Endothelial cell of hepatic sinusoid (primary cell): Measurements from ENCODE around the gene NKAIN2.
"Not testable (repeated sequence)": the region's sequence is repeated elsewhere in the genome, so short reads cannot be mapped to it uniquely, and the experiment has no call there.

Source experiments
- in situ Hi-C: cut with HindIII; loops from 2 replicates; pipeline ENCODE4 v1.10.0; 2017; ENCODE audit warnings: low sequenced_read_pairs

NKAIN2 gene

GRCh38 chr6:124190256-124190655 is 386.6 kb downstream of the NKAIN2 start:
- in situ Hi-C loops: no loop called here

GRCh38 chr6:124193132-124193531 is 389.5 kb downstream of the NKAIN2 start:
- in situ Hi-C loops: no loop called here

DNA sequence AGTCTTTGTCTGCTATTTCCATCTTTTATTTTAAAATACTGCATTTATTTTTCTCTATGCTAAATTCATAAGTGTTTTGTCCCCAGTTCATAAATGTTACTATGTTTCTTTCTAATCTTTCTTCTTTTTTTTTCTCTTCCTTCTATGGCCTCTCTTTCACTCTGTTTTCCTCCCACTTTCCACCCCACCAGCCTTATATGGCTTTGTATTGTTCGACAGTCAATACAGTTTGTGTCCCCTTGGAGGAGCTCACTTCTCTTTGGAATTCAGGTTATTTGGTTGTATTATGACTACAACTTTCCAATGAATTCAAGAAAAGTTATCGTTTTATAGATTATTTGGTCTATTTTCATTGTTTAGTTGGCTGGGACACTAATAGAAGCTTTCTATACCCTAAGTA is 393.5 kb downstream of the NKAIN2 start:
- in situ Hi-C loops: no loop called here

- in situ Hi-C loops: no loop called here
These were observed 395.6 kb downstream of the NKAIN2 start for GRCh38 chr6:124199286-124199685.

- in situ Hi-C loops: no loop called here
These were observed 397.0 kb downstream of the NKAIN2 start for GRCh38 chr6:124200661-124201060.

GRCh38 chr6:124203101-124203811 is 399.6 kb downstream of the NKAIN2 start:
- in situ Hi-C loops: no loop called here

DNA sequence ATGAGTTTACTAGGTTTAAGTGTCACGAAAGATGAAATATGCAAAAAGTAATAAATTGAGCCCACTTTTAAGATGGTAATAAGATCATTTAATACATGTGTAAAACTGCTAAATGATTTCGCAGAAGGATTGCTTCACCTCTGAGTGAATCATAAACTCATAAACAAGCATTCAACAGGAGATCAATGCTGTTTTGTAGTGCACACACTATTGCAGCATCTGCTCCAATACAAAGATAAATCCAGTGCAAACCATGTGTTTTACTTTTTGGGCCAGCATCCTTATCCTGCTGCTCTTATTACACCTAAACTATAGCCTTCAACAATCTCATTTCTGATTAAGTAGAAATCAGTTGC is 400.1 kb downstream of the NKAIN2 start:
- in situ Hi-C loops: no loop called here

- in situ Hi-C loops: no loop called here
These were observed 402.3 kb downstream of the NKAIN2 start for GRCh38 chr6:124205921-124206320.

DNA sequence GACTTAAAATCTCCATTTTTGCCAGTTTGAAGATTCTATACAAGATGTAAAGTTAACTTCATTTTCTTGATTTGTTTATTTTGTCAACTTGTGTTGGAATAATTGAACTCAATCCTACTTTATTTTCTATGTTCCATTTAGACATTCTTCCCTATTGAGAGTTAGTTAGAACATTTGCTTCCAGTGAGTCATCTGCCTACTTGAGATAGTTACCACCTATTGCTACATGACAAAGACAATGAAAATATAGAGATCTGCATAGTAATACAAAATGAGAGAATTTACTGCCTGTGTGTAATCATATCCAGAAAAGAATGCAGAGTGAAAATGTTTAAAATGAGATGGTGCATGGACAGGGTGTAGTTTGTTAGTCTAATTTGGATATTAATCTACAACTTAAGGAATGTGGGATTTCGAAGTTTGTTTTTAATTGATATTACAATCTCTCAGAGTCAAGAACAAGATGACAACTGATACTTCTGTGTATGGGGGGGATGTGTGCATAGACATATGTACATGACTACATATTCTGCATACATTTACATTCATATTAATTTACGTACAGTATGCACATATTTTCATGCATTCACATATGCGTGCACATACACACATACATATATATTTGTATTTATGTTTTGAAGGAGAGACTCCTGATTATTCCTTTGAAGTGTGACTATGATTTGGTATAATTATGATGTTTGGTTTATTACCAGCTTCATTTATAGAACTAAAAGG is 420.1 kb downstream of the NKAIN2 start:
- in situ Hi-C loops: no loop called here

GRCh38 chr6:124226396-124226795 is 422.7 kb downstream of the NKAIN2 start:
- in situ Hi-C loops: no loop called here

GRCh38 chr6:124233221-124233620 is 429.6 kb downstream of the NKAIN2 start:
- in situ Hi-C loops: no loop called here

- in situ Hi-C loops: no loop called here
These were observed 431.1 kb downstream of the NKAIN2 start for GRCh38 chr6:124234801-124235200.

GRCh38 chr6:124237911-124238310 is 434.2 kb downstream of the NKAIN2 start:
- in situ Hi-C loops: no loop called here

- in situ Hi-C loops: not testable (repeated sequence)
These were observed 434.7 kb downstream of the NKAIN2 start for GRCh38 chr6:124238408-124238807.

DNA sequence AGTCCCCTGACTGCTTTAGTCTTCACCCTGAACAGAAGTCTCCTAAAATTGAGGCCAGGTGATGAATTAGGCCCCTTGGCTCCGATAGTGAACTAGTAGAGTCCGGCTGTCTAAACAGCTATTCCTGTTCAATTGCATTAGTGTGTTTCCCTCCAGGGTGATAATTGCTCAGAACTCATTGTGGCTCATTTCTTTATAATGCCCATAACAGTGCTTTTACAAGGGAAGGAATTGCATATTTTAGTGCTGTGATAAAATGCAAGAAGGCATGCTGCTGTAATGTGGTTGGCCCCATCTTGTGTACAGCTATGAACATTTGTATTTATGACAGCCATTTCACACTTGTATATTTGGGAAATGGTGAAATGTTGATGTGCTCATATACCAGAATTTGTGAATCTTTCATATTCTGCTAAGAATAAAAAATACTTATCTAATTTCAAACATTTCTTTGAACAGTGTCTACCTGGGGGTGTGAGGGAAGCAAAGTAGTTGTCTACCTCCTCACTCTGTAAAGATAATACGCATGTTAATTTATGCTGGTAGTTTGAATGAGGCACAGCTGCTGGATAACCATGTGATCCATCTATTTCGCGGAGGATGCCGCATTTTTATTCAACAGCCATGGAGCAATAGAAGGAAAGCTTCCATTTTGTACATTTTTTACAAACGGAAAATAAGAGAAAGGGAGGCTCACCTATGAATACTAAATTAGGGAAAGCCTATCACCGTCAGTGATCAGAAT is 451.4 kb downstream of the NKAIN2 start:
- in situ Hi-C loops: no loop called here

GRCh38 chr6:124260337-124260736 is 456.7 kb downstream of the NKAIN2 start:
- in situ Hi-C loops: no loop called here

GRCh38 chr6:124269733-124270132 is 466.1 kb downstream of the NKAIN2 start:
- in situ Hi-C loops: no loop called here

DNA sequence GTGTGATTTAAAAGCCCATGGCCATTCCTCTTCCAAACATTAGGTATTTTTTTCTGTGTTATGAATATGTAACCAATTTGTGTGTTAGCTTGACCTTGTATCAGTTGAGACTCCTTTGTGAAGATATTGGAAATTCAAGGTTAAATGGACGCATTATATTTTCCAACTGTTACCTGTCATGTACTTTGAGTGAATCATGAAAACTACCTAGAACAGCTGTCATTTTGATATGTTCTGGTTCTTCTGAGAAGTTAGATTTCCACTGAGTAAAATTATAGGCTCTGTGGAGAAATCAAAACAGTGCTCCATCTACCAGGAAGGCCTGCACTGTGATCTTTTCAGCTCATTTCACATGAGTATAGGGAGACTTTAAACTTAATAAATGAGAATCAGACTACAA is 470.0 kb downstream of the NKAIN2 start:
- in situ Hi-C loops: no loop called here

- in situ Hi-C loops: no loop called here
These were observed 478.9 kb downstream of the NKAIN2 start for GRCh38 chr6:124282541-124282940.

DNA sequence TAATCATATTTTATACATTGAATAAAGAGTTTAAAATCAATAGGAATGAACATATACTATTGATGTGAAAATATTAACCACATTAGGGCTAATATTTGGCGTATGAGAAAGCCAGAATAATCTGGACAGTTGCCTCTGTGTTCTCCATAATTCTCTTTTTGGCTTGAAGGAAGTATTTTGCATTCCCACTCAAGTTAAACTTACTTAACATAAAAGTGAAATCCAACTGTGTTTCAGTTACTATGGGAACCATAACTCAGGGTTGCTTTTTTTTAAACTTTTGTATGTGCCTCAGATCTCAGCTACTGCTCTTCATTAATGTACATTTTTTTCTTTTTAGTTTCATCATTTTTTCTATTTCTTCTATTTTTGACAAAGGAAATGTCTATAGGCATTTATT is 479.8 kb downstream of the NKAIN2 start:
- in situ Hi-C loops: no loop called here

- in situ Hi-C loops: no loop called here
These were observed 481.5 kb downstream of the NKAIN2 start for GRCh38 chr6:124285146-124285545.
